Islet of Langerhans (tissue), 1 donor: Measurements from ENCODE around the gene WFIKKN2.

ENCODE experiments used
- FAIRE-seq: peaks from one replicate; lab custom pipeline; 2011; peaks lifted over from hg19 to GRCh38; lab: Jason Lieb, UNC

Gene WFIKKN2

DNA sequence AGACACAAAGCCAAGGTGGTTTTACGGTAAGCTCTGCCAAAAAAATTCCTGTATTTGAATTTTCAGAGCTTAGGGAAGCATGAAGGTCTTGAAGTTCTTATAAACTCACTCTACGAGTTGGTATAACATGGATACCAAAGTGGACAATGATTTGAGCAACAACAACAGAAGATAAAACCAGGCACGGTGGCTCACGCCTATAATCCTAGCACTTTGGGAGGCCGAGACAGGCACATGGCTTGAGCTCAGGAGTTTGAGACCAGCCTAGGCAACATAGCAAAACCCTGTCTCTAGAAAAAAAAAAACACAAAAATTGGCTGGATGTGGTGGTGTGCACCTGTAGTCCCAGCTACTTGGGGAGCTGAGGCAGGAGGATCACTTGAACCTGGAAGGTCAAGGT, 43.7 kb downstream of the WFIKKN2 start:
- FAIRE-seq, result no peak

DNA sequence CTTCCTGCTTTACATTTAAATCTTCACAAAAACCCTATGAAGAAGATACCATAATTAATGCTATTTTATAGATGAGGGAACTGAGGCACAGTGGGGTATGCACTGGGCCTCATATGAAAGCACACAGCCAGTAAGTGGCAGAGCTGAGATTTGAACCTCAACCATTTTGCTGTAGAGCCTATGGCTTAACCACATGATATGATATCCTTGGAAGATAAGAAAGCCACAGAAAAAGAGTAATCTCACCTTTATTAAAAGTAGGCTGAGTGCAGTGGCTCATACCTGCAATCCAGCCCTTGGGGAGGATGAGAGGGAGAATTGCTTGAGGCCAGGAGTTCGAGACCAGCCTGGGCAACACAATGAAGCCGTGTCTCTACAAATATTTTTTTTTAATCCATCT, 45.8 kb downstream of the WFIKKN2 start:
- no peak for FAIRE-seq

DNA sequence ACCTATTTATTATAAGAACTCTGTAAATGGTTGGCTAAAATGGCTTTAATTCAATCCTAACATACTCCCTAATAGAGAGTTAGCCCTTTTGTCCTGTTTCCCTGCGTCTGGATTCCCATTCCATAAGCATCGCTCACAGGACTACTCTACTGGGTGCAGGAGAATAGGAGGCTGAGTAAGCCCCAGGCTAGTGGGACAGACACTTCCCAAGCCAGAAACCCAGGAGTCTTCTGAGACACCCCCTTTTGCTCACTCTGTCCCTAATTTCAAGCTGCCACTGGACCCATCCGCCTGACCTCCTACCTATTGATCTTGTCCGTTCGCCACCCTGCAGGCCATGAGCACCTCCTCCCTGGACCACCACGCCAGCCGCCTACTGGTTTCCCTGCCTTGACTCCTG, 47.5 kb downstream of the WFIKKN2 start:
- FAIRE-seq, result no peak

DNA sequence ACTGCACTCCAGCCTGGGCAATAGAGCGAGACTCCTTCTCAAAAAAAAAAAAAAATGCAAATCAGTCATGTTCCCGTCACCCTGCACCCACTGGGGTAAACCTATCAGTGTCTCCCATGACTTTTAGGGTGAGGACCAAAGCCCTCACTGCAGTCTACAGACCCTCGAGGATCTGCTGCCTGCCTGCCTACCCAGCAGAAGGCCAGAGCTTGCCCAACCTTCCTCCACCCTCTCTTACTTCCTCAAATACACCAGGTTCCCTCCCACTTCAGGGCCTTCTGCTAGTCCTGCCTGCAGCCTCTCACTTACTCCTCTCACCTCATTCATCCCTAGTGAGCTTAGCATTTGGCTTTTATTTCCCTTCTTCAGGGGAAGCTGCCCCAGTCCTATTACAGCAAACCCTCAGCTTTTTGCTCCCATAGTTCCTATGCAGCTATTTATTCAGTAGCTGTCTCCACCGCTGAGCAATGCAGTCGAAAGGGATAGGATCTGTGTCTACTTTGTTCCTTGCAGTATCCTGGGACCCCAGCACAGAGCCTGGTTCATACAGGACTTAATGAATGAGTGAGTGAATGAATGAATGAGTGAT, 48.6 kb downstream of the WFIKKN2 start:
- no peak for FAIRE-seq

DNA sequence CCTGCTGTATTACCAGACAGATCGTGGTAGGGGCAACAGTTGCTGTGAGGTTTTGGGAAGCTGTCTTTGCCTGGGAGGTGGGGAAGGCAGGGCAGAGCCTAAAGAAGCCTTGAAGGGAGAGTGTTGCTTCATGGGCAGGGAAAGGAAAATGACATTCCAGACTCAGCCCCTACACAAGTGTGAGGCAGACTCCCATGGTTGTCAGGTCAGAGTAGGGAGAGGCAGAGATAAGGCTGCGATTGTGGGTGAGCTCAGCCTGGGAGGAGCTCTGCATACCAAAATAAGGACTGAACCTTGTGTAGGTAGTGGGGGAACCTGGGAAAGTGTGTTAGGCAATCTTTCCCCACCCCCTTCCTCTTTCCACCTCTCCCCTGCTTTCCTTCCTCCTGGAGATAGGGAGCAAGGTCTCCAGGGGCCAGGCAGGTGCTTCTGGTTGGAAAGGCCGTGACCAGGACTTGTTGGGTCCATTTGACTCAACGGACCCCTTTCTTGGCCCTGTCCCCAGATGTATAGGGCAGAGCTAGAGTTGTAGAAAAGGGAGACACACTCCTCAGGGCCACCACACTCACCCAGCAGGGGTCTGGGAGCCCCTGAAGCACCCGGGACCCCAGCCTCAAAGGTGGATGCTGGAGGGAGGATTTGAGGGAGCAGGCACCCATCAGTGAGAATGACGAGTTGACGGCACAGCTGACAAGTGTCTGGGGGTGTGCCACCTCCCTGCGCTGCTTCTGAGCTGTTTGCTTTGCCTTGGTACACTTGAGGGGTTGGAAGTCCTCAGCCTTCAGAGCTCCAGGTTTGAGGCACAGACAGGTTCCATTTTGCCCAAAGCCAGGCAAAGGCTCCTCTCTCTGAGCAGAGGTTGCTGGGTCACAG, 49.3 kb downstream of the WFIKKN2 start:
- FAIRE-seq, result no peak

DNA sequence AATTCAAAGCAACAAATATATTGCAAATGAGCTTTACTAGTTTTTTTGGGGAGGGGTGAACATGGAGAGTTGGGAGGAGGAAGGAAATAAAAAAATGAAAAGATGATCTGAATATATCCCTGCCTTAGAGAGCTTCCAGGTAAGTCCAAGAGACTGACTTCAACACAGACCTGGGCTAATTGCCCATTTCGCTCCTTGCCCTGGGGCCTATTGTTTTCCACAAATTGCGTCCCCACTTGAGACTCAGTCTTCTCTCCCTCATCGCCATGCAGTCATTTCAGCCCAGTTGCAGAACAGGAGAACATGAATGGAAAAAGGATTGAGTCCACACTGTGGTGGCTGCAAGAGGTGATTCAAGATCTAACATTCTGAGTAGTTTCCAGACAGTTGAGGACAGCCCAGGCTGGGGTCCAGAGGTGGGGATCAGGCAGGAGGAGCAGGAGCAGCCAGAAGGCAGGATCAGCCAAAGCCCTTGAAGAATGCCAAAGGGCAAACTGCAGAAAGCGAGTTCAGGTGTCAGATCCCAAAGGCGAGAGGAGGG, 52.4 kb downstream of the WFIKKN2 start:
- FAIRE-seq, result no peak

DNA sequence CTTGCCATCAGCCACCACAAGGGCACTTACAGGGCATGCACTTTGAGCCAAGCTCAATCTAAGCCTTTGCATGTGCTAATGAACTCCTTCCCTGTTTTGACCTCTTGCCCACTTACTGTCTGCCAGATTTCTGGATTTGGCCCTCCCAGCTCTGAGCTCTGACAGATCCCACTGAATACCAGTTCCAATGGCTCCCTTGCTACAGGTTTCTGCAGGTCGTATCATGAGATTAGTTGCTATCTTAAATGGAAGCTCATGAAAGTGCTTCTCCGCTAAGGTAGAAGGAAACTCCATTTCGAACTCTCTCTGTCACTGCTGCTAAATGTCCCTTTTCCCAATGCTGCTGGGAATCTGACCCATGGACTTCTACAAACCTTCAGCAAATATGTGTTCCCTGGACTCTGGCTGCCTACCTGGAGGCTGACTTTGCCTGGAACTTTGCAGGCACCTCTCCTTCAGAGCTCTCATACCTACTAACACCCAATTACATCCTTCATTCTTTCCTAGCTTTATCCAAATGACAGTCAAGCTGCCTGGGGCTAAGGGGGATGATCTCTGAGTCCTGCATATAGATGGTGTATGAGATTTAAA, 54.2 kb downstream of the WFIKKN2 start:
- FAIRE-seq, result no peak

DNA sequence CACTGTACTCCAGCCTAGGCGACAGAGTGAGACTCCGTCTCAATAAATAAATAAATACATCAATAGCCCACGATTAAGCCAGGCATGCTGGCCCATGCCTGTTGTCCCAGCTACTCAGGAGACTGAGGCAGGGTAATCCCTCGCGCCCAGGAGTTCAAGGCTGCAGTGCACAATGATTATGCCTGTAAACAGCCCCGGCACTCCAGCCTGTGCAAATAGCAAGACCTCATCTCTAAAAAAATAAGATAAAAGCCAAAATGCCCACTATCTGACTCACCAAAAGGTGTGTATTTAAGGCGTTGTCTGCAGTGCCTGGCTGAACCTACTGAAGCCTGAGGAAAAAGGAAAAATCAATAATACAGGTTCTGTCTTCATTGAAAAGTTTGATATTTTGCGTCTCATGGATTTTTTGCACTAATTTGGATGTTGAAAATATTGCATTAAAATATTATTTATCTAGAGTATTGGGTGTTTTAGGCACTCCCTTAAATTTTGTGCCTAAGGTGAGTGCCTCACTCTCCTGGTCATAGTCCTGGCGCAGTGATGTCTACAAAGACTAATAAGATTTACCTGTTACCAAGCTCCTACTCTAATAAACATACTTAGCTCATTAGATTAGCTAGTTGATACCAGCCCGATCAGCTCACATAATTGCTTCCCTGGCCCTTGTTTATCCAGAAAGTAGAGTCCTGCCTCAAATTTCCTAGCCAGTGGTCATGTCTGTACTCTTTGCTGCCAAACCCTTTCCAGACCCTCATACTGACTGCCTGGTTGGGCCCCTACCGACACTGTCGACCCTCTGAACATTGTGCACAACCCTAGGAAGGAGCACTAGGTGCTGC, 55.5 kb downstream of the WFIKKN2 start:
- no peak for FAIRE-seq

DNA sequence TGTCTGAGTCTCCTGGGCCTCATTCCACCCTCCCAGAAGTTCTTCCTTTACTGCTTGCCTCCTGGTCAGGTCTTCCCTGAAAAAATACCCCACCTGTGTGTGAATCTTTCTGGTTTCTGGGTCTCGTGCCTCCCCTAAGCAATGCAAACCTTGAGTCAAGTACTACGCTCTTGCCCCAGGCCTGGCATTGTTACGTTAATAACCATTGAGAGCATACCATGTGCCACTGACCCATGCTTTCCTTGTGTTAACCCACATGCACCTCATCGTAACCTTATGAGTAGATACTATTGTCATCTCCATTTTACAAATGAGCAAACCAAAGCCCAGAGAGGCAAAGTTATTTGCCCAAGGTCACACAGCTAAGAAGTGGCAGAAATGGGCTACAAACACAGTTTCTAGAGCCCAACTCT, 56.2 kb downstream of the WFIKKN2 start:
- no peak for FAIRE-seq
